Measurements from ENCODE around the gene CD2AP.

DNA sequence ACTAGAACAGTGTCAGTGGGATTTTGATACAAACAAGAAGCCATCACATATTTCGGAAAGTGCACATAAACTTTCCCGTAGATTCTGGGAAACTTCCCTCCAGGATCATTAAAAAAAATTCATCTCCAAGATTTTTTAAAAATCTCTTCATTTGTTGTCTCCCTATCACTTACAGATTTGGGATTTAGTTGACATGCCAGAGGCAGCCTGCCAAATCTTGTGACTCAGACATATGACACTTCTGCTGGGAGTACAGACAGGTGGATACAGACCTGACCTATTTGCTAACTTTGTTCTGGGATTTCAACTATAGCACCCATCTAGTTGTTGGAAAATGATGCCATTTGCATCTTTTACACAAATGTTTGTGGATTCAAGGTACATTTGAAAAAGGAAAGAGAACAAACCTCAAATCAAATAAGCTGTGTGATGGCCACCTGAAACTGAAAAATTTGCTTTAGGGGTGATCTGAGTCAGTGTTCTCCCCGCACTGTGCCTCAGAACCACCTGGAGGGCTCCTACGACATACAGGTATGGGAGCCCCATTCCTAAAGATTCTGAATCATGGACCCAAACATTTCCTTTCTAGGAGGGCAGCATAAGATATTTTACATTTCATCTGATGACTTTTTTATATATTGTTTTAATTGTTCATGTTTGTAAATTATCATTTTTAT, 21.9 kb upstream of the CD2AP start:
- TF ChIP-seq POLR2AphosphoS5 (IDR thresholded peaks at IDR 0.05; ENCODE audit: low read depth, low read length) (no peak), SIN3A (IDR thresholded peaks at IDR 0.05; ENCODE audit: borderline replicate concordance, insufficient read depth, low read length) (no peak)

Measured in PFSK-1 (cell line).